ENCODE measurements around the gene AKR7A3.

DNA sequence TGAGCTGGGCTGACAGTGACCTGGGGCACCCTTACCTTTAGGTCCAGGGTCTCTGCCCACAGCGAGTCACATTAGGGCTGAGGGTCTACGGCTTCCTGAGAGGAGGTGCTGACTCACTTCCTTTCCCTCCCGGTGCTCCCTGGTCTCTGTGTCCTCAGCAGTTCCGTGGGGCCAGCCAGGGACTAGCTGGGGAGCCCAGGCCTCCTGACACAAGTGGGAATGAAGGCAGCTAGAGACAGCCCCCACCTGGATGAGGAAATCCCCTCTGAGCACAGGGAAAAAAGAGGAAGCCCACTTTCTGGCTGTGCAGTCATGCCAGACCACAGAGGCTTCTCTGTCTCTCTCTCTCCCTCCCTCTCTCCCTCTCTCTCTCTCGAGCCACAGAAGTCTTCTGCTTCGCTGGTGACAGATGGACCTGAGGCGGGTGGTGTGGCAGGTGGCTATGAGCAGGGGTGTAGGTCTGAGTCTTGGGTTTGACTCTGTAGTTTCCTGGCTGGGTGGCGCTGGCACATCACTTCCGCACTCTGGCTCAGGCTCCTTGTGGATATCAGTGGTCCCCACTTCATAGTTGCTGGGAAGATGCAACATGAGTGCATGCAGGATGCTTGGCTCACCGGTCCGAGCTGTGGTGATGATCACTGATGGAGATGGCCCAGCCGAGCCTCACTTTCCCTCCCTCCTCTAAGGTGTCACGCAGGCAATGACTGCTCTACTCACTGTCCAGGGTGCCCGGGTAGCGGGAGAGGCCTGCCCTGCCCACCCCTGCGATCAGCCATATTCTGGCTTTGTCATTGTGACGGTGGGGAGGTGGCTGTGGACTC, 27.0 kb upstream of the AKR7A3 start:
- TF ChIP-seq, protein P1, sequence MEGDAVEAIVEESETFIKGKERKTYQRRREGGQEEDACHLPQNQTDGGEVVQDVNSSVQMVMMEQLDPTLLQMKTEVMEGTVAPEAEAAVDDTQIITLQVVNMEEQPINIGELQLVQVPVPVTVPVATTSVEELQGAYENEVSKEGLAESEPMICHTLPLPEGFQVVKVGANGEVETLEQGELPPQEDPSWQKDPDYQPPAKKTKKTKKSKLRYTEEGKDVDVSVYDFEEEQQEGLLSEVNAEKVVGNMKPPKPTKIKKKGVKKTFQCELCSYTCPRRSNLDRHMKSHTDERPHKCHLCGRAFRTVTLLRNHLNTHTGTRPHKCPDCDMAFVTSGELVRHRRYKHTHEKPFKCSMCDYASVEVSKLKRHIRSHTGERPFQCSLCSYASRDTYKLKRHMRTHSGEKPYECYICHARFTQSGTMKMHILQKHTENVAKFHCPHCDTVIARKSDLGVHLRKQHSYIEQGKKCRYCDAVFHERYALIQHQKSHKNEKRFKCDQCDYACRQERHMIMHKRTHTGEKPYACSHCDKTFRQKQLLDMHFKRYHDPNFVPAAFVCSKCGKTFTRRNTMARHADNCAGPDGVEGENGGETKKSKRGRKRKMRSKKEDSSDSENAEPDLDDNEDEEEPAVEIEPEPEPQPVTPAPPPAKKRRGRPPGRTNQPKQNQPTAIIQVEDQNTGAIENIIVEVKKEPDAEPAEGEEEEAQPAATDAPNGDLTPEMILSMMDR (IDR thresholded peaks at IDR 0.05): no peak
- TF ChIP-seq POLR2A (IDR thresholded peaks at IDR 0.05): no peak

All from uterus (tissue), 2 donors.